ENCODE measurements around the gene PDE2A.

The PDE2A gene

GRCh38 chr11:72534371-72535193, 139.6 kb downstream of the PDE2A start:
- DNase-seq: no peak

GRCh38 chr11:72529068-72529467, 145.2 kb downstream of the PDE2A start:
- DNase-seq: no peak

DNA sequence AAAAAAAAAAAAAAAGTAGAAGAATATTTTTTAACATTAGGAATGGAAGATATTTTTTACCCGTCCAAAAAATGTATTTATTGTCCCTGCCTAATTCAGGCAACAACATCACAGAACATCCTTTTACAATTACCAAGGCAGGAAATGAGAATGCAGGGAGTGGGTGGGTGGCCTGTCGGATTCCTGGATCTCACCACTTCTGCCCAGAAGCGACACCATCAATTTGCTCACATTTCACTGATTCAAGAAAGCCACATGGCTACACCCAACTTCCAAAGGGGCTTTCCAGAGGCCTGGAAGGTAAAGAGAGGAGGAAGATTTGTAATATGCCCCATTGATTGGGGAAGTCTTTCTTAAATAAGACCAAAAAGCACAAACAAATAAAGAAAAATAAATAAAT, 146.1 kb downstream of the PDE2A start:
- DNase-seq: no peak
